GM19351 (cell line): Measurements from ENCODE around the gene ANKRD55.
"Not testable (repeated sequence)": the region's sequence is repeated elsewhere in the genome, so short reads cannot be mapped to it uniquely, and the experiment has no call there.

Experiments
- ATAC-seq: cut with Tn5 transposase; IDR thresholded peaks from one replicate; pipeline ENCODE4 v1.9.1; 2021; ENCODE audit warnings: mild to moderate bottlenecking, moderate library complexity; ENCODE audit not compliant: unreplicated experiment

The ANKRD55 gene

DNA sequence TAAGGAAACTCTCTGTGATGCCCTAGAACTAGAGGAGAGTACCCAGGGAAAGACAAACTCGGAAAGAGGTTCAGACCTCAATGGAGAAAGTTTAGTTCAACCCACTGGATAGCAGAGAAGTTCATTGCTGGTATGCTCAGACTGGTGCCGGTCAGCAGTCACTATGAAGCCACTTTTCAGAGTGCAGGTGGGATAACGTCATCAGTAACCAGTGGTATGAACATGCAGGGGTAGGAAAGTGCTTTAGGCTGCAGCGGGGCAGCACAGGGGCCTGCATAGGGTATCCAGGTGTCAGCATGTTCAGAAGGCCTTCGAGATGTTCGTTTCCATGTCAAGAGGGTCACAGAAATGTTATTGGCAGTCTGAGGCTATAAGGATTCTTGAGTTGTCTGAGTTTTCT, 20.8 kb upstream of the ANKRD55 start:
- ATAC-seq, result no peak

DNA sequence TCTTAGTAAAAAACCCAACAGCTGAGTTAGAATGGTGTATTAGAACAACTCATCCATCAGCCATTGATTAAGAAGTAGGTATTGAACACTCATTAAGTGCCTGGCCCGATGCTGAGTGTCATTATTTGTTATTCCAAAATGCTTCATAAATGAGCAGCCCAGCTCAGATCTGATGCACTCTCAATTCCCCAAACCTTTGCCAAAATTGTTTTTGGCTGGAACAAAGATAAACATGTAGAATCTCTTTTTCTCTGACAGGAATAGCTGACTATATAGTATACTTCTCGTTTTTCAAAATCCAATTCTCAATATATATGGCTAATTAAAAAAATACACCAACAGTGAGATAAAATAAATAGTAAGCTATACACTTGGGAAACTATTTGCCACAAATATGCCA, 20.0 kb upstream of the ANKRD55 start:
- no peak for ATAC-seq

DNA sequence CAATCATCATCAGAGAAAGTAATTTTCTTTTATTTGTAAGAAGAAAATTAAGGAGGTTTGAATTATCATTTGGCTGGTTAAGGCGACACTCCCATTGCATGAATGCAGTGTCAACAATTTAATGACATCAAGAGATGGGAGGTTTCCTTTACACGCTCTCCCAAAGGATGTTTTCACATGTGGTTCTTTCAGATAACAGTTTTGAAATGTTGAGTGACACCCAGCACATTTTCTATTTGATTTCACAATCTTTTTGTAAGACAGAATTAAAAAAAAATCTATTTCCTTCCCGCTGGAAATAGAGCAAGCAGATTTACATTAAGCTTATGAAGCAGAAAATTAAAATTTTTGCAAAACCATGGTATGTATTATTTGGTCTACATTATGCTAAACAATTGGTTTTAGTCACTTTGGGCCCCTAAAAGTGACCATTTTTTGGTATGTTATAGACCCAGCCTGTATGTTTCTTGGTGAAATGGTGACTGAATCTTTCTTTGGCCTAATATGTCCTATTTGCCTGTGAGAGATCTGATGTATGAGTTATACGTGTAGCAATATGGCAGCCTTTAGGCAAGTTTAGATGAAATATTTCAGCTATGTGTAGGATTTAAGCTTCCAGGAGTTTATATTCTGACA, 18.9 kb upstream of the ANKRD55 start:
- no peak for ATAC-seq

DNA sequence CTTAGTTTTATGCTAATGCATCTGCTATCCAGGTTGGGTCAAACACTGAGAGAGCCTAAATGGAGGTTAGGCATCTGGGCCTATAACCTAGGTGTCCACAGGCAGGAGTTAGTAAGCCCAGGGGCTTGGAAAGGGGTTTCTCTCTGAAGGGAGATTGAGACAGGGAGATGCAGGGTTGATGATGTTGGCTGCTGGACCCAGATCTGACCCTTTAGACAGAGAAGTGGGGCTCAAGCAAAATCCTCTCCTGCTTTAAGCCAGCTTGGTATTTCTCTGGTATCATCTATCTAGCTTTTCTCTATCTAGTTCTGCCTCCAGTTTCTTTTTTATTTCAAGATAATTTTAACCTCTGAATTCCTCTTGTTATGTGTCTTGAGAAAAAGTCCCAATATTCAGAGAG, 18.3 kb upstream of the ANKRD55 start:
- no peak for ATAC-seq

DNA sequence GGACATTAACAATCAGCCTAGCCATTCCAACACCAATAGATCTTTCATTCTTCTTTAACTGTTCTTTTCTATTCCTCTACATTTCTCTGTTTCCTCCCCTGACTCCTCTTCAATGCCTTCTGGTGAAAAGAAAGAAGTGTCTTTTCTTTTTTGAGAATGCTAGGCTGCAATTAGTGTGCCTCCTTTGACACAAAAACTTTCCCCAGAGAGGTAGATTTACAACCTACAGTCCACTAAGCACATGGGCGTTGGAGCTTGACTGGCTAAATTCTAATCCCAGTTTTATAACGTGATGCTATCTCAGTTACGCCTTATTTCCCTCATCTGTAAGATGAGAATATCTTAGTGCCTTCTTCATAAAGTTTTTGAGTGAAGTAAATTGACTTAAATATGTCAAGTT, 16.9 kb upstream of the ANKRD55 start:
- no peak for ATAC-seq

DNA sequence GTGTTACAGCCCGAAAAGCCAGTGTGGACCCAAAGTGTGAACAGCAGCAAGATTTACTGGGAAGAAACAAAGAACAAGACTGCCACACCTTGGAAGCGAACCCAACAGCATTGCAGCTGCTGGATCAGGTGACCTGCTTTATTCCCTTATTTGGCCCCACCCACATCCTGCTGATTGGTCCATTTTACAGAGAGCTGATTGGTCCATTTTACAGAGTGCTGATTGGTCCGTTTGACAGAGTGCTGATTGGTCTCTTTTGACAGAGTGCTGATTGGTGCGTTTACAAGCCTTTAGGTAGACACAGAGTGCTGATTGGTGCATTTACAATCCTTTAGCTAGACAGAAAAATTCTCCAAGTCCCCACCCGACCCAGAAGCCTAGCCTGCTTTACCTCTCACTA, 16.0 kb upstream of the ANKRD55 start:
- ATAC-seq, result not testable (repeated sequence)

DNA sequence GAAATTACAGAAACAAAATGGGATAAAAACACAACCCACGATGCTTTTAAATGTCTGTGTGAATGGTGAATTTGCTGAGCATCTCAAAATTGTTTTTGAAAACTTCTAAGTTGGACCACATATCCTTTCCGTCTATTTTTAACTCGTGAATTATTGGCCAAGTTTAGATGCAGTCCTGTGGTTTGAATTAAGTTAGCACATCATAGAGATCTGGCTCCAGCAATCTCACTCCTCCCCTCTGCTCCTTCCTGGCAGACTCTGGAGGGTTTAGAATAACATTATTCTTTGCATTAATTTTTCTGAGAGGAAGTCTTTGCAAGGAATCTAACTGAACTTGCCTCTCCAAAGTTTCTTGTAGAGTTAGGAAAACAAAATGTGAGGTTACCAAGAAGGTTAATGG, 14.5 kb upstream of the ANKRD55 start:
- no peak for ATAC-seq

DNA sequence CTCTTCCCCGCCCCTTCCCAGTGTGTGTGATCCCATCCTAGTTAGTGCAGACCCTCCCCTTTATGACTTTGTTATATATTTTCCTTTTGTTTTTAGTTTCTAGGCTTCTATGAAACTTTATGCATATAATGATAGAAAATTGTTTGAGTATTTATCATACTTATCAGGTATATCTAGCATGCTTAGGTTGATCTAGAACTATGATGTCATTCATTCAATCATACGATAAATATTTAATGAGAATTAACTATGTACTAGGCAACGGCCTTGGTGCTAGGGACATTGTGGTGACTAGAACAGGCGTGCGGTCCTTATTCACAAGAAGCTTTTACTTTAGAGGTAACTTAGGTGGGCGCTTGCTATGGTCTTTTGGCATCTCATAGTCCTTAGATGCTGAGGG, 13.6 kb upstream of the ANKRD55 start:
- ATAC-seq, result no peak

DNA sequence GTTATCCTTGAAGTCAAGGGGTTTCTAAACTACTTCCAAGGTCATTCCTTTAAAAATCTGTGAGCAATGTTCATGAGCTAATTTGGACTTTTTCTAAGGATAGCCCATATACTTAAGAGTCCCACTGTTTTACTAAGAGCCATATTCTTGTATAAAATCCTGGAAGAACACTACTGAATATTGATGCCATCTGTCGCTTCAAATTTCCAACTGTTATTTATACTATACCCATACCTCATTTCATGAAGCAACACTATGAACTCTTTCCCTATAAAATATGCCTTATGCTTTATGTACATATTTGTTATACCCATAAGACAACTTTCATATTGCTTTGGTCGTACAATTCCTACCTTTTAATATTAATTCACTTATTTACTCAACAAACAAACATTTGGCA, 12.4 kb upstream of the ANKRD55 start:
- ATAC-seq, result no peak

DNA sequence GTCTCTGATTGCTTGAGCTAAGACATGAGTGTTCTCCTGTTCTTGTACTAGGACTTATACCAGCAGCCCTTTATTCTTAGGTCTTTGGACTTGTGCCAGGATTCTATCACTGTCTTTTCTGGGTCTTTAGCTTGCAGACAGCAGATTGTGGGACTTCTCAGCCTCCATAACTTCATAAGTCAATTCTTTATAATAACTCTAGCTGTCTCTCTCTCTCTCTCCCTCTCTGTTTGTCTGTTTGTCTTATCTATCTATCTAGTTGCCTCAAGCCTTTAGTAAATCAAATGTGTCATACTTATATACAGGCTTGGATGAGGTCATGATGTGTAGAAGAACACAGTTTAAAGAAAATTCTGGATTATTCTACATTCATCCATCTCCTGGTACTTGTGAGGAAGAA, 11.5 kb upstream of the ANKRD55 start:
- no peak for ATAC-seq

DNA sequence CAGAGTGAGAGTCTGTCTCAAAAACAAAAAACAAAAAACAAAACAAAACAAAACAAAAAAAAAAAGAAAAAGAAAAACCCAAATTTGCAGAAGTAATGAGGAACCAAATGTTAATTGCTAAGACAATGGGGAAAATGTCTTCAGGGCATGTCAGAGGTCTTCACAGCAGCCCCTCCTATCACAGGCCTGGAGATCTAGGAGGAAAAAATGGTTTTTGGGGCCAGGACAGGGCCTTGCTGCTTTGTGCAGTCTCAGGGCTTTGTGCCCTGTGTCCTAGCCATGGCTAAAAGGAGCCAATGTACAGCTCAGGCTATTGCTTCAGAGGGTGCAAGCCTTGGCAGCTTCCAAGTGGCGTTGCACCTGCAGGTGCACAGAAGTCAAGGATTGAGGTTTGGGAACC, 9.1 kb upstream of the ANKRD55 start:
- ATAC-seq, result not testable (repeated sequence)

DNA sequence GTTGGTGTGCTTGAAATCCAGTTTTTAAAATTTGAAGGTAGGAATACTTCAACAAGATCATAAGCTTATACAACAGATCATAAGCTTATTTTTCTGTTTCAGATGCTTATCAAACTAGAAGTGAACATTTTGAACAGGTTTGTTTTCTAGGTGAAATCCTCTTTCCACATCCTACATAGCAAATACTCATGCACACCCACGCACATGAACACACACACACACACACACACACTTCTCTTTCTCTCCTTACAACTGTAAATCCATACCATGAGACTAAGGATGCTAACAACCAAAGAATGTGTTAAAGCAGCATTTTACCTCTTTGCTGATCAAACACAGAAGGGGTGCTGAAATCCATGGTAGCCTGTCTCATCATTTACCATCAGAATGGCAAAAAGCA, 592 bp downstream of the ANKRD55 start:
- no peak for ATAC-seq

DNA sequence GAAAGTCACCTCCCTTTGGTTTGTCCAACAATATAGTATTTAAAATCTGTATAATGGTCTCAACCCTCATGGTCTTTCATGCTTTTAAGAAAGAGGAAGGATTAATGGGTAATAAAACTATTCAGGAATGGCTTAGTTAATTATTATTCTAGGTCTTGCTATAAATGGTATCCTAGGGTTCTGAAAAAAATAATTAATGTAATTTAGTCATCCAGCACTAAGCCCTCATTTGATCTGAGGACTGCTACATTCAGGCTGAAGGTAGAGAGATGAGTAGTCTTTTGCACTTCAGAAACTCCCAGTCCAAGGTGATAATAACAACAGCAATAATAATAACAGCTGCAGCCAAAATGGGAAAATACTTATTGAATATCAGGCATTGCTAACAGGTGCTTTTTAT, 2.6 kb downstream of the ANKRD55 start:
- ATAC-seq, result no peak

DNA sequence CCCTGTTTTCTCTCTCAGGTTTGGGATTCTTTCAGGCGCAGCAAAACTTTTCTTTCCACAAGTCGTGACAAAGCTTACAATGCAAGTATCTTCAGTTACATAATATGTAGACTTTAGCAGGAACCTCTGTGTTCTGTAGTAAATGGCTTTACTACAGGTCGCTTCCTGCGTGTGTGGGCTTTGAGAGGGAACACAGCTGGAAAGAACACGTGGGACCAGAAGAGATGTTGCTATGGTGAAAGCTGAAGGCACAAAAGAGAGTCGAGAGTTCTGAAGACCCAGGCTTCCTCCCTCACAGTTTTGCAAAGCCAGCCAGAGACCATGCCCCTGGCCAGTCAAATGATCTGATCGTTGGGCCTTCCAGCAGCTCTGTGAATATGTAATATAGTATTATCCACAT, 4.0 kb downstream of the ANKRD55 start:
- ATAC-seq, result no peak

DNA sequence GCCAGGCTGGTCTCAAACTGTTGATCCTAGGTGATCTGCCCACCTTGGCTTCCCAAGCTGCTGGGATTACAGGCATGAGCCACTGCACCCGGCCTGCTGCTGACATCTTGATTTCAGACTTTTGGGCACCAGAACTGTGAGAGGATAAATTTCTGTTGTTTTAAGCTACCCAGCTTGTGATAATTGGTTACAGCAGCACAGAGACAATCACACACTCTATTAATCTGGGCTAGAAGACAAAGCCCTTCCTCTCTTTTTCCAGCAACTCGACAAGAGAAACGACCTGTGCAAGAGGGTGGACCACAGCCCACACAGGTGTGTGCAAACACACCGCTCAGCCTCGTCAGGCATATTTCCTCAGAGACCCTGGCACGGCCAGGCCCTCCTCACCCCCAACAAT, 4.5 kb downstream of the ANKRD55 start:
- ATAC-seq, result no peak

DNA sequence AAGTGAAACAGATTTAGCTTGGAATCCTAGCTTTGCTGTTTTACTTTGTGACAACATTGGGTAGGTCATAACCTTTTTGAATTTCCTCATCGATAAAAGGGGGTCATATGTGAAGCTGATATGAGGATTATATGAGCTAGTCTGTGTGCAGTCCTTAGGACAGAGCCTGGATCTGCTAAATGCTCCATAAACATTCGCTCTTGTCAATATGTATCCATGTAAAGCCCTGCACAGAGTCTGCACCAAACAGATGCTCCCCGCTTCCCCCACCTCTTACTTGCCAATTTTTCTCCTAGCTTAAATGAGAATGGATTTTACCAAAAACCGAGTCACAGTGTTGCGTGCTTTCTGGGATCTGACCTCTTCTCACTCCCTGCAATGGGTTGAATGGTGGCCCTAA, 5.4 kb downstream of the ANKRD55 start:
- no peak for ATAC-seq

DNA sequence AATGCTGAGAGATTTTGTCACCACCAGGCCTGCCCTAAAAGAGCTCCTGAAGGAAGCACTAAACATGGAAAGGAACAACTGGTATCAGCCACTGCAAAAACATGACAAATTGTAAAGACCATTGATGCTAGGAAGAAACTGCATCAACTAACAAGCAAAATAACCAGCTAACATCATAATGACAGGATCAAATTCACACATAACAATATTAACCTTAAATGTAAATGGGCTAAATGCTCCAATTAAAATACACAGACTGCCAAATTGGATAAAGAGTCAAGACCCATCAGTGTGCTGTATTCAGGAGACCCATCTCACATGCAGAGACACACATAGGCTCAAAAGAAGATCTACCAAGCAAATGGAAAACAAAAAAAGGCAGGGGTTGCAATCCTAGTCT, 9.8 kb downstream of the ANKRD55 start:
- ATAC-seq, result not testable (repeated sequence)

DNA sequence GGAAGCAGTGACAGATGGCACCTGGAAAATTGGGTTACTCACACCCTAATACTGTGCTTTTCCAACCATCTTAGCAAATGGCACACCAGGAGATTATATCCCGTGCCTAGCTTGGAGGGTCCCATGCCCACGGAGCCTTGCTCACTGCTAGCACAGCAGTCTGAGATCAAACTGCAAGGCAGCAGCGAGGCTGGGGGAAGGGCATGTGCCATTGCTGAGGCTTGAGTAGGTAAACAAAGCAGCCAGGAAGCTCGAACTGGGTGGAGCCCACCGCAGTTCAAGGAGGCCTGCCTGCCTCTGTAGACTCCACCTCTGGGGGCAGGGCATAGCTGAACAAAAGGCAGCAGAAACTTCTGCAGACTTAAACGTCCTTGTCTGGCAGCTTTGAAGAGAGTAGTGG, 11.5 kb downstream of the ANKRD55 start:
- ATAC-seq, result not testable (repeated sequence)

DNA sequence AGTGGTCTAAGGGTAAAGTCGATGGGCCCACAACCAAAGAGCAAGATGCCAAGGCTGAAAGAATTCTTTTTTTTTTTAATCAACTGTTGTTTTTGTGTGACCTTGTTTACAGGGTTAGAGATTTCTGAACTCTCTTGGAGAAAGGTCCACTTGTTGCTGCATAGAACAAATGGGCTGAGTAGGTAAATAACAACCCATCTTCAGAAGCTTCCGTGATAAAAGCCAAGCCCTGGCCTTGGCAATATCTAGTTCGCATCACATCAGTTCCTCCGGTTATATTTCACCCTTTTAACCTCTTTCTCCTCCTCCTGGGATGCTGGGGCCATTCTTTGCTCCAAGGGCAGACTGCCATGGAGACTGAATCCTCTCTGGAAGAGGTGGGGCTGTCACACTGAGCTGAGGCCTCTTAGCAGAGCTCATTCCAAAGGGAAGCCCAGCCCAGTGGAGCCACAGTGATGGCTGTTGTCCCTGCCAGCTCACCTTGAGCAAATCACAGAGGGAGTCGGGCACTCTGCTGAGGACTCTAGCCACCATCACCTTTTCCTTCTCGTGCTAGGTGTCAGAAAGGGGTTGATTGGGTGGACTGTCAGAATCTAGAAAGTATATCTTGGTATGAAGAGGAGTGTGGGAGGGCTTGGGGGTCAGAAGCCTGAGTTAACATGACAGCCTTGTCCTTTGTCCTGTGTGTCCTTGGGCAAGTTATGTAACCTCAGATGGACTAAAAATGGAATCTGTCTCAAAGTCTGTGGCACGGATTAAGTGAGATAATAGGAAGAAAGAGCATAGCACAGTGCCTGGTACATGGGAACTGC, 17.9 kb downstream of the ANKRD55 start:
- no peak for ATAC-seq

DNA sequence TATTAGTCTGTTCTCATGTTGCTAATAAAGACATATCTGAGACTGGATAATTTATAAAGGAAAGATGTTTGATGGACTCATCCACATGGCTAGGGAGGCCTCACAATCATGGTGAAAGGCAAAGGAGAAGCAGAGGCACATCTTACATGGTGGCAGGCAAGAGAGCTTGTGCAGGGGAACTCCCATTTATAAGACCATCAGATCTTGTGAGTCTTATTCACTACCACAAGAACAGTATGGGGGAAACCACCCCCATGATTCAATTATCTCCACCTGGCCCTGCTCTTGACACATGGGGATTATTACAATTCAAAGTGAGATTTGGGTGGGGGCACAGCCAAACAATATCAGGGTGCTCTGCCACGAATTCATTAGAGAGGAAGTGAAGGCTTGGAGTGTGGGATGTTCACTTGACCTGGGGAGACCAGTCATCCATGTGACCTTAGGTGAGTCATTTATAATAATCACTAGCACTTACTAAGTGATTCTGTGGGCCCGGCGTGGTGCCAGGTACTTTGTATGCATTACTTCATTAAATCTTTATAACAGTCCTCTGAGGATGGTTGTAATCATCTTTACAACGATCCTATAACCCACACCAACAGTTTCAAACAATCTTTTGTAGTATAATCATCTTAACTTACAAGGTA, 19.1 kb downstream of the ANKRD55 start:
- ATAC-seq, result not testable (repeated sequence)

DNA sequence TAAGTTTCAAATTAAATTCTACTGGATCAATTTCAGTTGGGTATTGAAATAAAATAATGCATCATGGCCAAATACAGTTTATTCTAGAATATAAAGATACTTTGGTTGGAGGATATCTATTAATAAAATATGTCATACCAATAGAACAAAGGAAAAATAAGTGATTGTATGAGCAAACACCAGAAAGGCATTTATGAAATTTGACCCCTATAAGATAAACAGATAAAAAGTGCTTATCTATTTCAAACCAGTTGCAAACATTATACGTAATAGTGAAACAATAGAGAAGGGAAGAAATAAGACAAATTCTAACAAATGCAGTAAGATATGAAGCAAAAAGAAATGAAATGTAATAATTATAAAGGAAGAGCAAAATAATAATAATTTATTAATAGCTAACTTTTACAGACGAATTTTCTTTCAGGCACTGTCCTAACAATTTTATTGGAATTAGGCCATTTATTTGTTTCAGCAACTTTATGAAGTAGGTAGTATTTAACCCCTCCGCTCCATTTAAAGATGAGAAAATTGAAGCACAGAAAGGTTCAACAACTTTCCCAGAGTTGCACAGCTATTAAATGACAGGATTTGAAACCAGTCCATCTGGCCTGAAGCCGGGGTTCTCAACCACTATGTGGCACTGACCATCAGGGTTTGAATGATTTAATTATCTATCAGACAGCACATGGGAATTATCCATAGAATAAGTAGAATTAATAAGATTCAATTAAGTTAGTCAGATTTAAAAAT, 20.8 kb downstream of the ANKRD55 start:
- ATAC-seq, result no peak
